ENCODE data around the gene CARD9.
A peak's percentile ranks its signal among the peaks of the same experiment; 100 is the strongest.

The CARD9 gene

DNA sequence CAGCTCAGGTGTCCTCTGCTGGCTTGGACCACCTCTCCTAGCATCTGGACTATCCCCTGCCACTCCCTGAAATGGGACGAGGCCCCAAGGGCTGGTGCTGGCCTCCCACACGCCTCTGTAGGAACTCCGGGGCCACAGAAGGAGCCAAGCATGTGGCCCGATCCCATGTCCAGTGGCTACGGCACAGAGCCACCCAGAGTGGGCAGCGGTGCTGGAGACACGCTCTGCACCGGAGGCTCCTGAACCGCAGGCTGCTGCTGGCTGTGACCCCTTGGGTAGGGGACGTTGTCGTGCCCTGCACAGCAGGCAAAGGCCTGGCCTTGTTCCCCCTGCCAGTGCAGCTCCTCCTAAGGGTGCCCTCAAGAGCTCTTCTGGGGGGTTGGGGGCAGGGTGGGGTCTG lies 6.4 kb upstream of the CARD9 start:
- no peak for DNase-seq

DNA sequence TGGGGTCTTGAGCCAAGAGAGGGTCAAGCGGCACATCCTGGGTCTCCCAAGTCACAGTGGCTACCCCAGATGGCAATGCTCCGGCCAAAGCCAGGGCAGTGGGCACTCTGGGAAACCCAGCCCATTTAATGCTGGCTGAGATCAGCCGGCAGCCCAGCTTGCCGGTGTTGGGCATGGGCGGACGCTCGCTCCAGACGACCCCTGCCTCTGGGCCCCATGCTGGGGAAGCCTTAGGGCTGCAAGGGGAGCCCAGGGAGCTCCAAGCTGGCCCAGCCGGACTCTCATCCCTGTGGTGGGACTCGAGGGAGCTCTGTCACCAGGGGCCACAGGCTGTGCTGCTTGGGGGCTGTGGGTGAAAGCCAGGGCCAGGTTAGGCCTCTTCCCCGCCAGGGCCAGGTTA lies 5.9 kb upstream of the CARD9 start:
- DNase-seq, result no peak

DNA sequence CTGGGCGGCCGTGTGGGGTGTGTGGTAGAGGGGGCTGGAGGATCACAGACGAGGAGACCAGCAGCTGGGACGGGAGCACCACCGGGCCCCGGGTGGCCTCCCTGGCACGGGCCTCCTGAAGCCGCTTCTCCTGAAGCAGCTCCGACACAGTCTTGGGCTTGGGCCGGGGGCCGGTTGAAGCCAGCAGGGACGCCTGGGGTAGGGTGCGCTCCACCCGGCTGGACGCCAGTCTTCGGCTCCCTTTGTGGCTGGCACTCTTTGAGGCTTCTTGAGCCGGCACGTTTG lies 5.5 kb upstream of the CARD9 start:
- no peak for DNase-seq

DNA sequence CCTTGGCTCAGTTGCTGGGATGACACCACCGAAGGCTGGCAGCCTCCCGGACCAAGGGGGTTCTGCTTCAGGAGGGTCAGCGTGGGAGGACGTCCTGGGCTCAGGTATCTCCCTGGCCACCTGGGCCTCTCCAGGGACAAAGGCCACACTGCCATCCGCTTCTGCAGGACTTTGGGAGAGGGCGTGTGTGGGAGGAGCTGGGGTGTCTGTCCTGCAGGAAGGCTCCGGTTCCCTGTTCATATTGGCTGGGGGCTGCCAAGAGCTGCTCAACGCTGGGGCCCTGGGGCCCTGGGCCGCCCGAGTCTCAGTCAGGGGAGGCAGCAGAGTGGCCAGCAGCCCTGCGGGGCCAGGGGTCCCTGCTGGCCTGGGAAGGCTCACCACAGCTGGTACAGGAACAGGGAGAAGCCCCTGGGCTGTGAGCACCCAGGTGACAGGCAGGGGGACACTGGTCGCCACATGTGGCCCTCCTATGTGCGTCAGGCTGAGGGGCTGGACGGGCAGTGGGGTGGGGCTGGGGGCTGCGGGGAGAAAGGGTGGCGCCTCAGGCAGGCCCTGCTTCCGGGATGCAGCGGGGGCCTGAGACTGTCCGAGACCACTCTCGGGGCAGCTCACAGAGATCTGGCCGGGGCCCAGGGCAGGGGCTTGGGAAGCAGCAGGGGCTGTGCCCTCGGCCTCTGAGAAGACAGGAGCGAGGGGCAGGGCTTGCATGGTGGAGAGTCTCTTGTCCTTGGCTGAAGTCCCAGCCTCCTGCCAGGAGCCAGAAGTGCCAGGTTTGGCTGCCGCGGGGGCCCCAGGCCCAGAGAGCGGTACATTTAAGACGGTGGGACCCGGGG lies 4.9 kb upstream of the CARD9 start:
- DNase-seq, result no peak

DNA sequence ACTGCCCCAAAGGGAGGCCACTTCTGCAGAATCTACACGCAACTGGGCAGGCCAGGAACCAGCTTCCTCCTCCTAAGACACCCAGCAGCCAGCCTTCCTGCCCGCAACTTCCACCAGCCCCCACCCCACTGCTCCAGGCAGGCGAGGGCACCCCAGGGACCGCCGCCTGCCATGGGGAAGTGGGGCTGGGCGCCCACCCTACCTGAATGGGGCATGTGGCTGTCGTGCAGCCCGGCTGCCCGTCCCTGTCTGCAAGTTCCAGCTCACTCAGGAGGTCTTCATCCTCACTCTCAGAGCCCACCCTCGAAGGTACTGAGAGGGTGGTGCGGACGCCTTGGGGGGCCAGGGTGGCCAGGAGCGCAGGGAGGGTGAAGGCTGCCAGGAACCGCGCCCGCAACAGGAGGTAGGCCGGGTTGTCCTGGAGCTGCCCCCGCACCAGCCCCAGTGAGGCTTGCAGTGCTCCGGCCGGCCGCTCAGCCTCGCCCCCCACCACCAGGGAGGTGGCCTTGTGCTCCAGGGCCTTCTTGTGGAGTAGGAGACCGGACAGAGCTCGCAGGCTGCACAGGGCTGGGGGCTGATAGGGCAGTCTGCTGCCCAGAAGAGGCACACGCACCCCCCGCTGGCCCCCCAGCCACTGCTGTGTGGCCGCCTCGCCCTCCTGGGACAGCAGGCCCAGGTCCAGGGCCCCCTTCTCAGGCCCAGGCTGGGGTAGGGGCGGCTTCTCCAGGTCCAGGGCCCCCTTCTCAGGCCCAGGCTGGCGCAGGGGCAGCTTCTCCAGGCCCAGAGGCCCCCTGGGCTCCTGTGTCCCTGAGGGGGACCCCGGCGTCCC lies 4.1 kb upstream of the CARD9 start:
- DNase-seq, result no peak

DNA sequence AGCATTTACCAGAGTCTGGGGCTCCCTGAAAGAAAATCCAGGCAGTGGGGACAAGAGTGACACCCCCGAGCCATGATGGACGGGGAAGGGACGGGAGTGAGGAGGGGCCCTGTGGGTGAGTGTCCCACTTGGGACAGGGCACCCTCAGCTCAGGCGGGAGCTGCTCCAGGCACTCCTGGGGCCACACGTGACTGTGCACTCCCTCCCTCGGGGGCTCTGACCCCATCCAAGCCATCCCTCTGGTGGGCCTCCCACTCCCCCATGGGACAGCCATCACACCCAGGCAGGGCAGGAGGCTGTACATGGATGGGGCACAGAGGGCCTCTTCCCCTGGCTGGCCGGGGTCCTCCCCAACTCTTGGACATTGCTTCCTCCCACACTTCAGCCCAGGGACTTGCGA lies 3.0 kb upstream of the CARD9 start:
- DNase-seq, result no peak

DNA sequence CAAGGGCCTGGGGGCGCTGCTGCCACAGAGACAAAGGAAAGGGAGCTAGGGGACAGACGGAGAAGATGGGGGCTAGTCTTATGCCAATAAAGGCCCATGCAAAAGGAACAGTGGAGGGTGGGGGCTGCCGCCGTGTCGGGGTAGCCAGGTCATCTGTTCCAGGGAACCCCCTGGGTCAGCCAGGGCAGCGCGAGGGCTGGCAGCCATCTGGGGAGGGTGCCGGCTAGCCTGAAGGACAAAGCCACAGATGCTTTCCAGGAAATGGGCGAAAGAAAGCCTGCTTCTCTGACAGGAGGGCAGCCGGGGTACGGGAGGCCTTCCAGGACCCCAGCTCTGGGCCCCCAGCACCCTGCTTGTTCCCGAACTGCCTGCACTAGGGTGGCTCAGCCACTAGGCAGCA lies 1.6 kb upstream of the CARD9 start:
- no peak for DNase-seq

DNA sequence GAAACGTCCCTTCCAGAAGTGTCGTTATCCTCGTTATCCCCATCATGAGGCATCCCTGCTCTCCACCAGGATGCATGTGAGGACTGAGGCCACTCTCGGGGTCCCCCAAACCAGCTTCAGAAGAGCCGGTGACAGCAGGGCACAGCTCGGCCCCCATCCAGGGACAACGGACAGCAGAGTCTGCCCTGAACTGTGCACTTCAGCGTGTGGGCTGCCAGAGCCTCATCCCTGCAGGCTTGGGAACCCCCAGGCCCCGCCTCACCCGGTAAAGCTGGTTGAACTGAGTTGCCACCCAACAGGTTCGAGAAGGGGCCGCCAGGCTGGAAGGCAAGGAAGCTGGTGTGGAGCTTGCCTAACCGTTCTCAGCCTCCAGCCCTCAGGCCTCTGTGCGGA lies 710 bp upstream of the CARD9 start:
- no peak for DNase-seq

DNA sequence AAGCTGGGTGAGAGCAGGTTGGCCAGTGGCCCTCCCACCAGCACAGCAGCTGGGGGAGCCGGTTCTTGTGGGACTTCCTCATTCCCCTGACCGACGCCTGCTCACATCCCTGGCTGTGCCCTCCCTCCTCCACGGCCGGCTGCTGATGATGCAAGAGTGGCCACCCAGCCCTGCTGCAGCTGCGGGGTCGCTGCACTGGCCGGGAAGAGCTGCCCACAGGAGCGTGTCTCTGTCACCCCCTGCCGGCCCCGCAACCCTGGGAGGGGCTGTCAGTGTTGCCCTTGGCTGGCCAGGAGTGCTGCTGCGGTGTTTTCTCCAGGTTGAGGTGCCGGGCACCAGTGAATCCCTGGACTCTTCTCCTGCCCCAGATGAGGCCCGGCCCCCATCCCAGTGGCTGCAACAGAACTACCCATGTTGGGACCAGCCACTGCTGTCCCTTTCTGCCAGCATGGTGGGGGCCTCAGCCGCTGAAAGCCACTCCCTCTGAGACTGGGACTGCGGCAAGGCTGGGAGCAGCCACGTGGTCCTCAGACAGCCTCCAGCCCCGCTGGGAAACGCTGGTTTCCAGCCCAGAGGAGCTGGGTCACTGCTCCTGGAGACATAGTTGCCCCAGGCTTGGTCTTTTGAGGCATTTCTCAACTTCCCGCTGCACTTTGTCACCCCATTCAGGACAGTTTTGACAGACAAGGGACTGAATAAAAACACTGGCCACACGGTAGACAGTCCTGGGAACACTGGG lies 739 bp downstream of the CARD9 start:
- peak; percentile 78 for DNase-seq

DNA sequence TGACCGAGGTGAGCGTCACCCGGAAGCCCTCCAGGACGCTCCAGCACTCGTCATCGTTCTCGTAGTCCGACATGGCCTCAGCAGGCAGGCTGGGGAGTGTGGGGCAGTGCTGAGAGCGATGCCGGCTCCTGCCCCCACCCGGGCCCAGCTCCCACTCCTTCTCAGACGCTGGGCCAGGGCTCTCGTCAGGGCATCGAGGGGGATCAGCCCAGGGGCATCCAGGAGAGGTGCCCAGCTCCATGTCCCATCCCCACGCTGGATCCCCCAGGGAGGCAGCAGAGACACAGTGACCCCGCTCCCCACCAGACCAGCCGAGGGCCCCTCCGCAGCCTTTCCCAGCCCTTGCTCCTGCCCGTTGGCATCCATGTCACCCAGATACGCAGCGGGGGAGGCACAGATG lies 1.5 kb downstream of the CARD9 start:
- DNase-seq, result no peak

DNA sequence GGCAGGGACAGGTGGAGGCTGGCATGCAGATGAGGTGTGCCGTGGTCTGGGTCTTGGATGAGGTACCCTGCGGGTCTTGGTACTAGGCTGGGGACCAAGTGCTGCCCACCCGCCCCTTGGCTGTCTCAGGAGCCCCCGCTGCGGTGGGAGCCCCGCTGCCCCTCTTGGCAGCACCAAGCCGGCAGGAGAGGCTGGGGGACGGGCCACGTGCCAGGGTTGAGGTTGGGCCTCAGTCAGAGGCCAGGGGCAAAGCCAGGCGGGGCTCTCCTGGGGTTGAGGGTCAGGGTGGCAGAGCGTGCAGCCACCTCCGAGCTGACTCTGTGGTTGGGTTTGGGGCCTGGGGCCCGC lies 2.0 kb downstream of the CARD9 start:
- no peak for DNase-seq

DNA sequence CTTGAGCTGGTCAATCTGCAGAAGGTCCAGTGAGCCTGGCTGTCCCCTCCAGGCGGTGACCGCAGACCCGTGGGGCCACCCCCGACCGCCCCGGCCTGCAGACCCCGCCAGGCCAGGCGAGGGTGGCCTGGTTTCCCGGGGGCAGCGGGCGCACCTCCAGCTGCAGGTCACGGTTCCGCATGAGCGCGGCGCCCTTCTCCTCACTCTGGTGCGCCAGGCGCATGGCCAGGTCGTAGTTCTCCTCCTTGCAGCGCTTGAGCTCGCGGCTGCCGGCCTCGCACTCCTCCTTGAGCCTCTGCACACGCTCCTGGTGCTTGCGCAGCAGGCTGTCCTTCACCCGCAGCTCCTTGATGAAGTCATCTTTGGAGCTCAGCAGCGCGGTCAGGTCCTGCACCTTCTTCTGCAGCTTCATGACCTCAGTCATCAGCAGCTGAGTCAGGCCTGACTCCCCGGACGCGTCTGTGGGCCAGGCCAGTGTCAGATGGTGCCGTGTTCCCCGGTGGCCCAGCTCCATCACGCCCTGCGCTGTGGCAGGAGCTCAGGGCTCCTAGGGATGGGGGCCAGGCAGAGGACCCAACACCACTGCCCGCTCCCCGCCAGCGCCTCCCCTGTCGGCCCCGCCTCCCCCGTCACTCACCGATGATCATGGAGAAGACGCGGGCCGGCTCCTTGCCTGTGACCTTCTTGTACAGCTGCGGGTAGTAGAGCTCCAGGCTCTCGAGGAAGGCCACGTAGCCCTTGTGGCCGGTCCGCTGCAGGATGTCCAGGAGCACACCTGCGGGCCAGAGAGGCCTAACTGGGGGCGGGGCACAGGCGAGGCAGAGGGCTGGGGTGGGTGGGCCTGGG lies 2.6 kb downstream of the CARD9 start:
- no peak for DNase-seq

DNA sequence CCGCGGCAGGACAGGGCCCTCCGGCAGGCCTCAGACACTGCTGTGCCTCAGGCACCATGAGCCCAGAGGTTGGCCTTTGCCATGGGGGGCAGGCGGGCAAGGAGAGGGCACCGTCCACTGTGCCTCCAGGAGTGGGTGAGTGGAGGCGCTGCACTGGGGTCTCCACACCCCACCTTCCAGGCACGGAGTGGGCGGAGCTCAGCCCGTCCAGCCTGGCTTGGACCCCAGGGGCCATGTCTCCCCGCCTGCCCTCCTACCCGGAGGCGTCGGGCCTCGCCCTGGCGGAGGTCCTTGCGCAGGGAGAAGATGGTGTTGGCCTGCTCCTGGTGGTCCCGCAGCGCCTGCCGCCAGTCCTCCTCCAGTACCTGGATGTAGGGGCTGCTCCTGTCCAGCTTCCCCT lies 3.4 kb downstream of the CARD9 start:
- DNase-seq, result no peak

DNA sequence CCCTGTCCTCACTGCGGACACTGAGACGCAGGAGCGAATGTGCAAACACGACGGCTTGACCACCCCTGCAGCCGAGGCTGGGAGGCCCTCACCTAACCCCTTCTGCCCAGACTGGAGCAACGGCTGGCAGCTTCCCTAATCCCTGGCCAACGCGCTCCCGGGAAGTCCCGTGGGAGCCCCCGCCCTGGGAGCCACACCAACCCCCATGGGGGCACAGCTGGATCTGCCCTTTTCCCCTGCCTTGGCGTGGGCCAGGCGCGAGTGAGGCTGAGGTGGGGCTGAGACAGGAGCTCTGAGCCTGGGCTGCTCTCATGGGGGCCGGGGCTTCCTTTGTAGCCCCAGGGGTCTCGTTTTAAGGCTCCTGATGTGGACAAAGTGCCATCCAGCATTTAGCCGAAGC lies 5.3 kb downstream of the CARD9 start:
- DNase-seq, result no peak

DNA sequence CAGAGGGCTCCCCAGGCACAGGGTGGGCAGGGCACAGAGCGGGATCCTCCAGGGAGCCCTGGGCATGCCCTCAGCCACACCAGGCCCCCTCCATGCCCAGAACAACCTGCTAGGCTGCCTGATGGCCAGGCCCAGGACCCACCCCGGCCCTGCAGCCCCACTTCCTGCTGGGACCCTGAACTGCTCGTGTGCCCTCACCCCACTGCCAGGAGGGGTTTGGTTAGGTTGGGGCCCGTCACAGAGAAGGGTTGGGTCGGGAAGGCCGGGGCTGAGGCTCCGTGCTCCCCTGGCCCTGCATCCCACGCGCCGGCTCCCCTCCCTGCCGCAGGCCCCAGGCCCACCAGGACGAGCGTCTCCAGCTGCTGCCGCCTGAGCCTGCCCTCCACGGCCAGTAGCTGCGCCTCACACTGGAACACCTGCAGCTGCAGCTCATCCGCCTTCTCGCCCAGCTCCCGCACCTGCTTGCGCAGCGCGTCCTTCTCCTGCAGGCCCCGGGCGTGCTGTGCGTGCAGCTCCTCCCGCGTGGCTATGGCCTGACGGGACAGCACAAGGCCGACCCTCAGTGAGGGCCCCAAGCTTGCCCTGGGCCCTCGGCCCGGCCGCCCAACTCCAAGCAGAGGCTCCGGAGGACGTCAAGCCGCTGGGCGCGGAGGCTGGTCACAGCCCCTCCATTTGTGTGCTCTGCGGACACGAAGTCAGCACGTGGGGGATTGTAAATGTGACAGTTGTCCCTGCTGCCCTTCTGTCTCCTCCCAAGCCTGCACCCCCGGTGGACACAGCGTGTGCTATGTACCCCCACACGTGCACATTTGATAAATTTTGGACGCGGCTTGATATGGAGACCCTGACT lies 5.9 kb downstream of the CARD9 start:
- DNase-seq, result no peak

DNA sequence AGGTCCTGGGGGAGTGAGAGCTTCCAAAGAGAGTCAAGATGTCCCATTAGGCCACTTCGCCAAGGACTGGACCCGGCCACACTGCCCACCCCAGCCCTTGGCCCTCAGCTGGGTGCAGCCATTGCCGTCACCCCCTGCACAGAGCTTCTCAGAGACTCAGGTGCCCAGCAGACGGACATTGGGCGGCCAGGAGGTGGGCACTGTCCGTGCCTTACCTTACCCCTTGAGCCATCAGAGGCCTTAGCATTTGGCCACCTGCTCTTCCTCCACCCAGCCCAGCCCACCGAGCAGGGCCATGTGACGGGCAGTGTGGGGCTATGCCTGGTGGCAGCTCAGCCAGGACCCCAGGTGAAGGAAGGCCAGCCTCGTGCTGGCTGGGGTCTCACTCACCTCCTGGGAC lies 6.6 kb downstream of the CARD9 start:
- no peak for DNase-seq

DNA sequence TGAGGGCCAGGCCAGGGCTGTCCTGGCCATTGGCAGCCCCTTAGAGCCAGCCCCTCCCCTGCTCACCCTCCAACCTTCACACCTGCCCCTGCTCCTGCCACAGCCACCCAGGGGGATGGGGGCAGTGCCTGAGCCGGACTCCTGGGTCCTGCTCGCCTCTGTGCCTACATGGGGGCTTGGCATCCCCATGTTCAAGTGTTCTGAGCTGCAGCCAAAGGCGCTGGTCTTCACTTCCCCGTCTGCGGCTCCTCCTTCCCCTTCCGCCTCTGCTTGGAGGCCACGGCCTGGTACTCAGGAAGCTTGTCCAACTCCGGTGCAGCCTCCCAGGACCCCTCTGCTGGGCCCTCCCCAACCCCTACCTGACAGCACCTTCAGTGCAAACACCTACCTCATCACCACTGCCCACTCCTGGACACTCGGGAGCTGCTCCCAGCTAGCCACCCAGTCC lies 7.7 kb downstream of the CARD9 start:
- peak; percentile 37 for DNase-seq

DNA sequence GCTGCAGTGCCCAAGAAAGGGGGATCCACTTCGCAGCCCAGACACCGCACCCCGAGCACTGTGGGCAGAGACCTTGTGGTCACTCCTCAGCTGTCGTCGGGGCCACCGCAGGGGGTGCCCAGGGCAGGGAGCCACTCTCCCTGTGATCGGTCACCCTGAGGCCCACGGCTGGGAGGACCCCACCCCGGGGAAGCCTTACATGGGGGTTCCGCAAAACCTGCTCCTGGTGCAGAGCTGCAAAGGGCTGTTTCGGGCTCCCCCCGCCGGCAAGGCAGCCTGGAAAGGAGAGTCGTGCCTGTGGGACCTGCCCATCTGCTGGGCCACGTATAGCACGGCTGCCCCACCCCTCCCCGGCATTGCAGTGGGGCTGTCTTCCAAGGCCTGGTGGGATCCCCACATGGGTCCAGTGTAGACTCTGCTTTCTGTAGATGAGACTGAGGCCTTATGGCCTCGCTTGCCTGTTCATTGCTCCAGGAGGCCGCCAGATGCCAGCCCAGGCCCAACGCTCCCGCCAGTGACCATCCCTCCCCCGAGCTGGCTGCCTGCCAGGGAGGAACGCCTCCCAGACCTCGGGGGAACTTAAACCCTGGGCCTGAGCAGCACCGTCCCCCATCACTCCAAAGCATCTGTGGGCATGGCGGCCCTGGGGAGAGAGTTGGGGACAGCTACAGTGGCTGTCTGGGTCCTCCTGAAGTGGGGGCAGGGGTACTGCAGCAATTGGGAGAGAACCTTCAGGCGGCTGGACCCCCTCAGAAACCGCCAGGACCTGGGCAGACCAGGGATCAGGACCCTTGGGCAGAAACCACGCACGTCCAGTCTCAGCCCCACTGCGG lies 8.3 kb downstream of the CARD9 start:
- DNase-seq, result peak; percentile 40

DNA sequence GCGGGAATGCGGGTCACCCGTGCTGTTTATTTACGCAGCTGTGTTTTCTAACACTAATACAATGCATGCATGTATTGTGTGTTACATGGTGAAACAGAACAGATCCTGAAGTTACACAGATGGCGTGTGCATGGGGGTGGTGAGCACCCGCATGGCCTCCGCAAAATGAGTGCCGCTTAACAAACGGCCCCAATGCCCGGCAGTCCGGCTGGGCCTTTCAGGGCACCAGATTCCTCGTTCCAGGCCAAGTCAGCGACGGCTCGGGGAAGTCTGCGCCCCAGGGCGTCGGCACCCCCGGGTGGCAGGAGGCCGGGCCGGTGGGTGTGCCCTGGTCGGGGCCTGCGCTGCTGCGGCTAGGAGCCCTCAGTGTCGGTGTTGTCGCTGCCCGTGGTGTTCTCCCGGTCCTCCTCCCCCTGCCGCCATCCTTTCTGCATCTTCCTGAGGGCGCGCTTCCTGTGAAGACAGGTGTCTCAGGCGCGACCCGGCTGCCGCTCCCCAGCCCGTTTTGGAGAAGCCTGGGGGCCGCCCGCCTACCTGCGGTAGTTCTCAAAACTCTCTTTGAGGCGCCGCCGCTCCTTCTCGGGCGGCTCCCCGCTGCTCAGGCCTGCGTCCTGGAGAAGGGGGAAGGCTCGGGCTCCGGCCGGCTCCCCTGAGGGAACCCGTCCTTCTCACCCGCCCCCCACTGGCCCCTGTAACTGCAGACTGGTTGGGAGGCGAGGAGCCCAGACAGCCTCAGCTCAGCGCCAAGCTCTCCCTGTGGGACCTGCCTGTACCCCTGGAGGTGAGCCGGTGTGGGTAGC lies 9.3 kb downstream of the CARD9 start:
- no peak for DNase-seq
